Astrocyte of the spinal cord (primary cell): ENCODE results near the gene CHST8.
A peak's percentile ranks its signal among the peaks of the same experiment; 100 is the strongest.
"Not testable (repeated sequence)": the region's sequence is repeated elsewhere in the genome, so short reads cannot be mapped to it uniquely, and the experiment has no call there.

ENCODE experiments used
- DNase-seq: peaks from one replicate; pipeline ENCODE4 v3.0.0; 2011; ENCODE audit warnings: low read depth, low spot score
- H3K4me3 ChIP-seq: 2 replicates; pipeline ENCODE4 v1.5.1; 2011; ENCODE audit warnings: low read depth, mild to moderate bottlenecking, low read length, moderate library complexity
- CTCF ChIP-seq: IDR thresholded peaks from 2 replicates; pipeline ENCODE4 v1.5.1; 2012; ENCODE audit warnings: low read depth, mild to moderate bottlenecking, low read length, inconsistent platforms
- in situ Hi-C: cut with HindIII; loops from 2 replicates; pipeline ENCODE4 v1.10.0; 2017; ENCODE audit warnings: low sequenced_read_pairs

CHST8 gene

GRCh38 chr19:33815380-33816340, 193.9 kb downstream of the CHST8 start:
- no peak for TF ChIP-seq CTCF
- in situ Hi-C loops, result no loop called here
- H3K4me3 ChIP-seq, result no peak overlapping the region
- DNase-seq, result peak; percentile 33

DNA sequence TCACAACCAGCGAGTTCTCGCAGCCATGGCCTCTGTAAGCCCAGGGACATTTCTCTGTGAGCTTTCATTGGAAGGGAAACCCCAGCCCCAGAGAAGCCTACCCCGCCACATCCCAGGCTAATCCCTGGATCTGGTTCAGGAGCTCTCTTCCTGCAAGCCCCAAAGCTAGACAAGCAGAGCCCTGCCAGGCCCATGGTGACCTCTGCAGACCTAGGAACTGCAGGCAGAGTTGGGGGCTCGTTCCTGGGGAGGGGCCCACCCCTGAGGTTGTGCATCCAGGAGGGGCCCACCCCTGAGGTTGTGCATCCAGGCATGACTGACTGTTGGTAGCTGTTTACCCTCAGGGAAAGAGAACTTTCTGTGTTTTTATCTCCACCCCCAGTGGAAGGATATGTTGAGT, 196.7 kb downstream of the CHST8 start:
- in situ Hi-C loops, result no loop called here
- H3K4me3 ChIP-seq, result no peak overlapping the region
- no peak for DNase-seq
- TF ChIP-seq CTCF, result no peak

GRCh38 chr19:33819078-33819477, 197.3 kb downstream of the CHST8 start:
- H3K4me3 ChIP-seq, DNase-seq, in situ Hi-C loops: not testable (repeated sequence)

GRCh38 chr19:33819506-33819879, 197.7 kb downstream of the CHST8 start:
- H3K4me3 ChIP-seq, result peak overlapping the region; percentile 37
- in situ Hi-C loops, result no loop called here
- TF ChIP-seq CTCF, result no peak
- peak; percentile 23 for DNase-seq

DNA sequence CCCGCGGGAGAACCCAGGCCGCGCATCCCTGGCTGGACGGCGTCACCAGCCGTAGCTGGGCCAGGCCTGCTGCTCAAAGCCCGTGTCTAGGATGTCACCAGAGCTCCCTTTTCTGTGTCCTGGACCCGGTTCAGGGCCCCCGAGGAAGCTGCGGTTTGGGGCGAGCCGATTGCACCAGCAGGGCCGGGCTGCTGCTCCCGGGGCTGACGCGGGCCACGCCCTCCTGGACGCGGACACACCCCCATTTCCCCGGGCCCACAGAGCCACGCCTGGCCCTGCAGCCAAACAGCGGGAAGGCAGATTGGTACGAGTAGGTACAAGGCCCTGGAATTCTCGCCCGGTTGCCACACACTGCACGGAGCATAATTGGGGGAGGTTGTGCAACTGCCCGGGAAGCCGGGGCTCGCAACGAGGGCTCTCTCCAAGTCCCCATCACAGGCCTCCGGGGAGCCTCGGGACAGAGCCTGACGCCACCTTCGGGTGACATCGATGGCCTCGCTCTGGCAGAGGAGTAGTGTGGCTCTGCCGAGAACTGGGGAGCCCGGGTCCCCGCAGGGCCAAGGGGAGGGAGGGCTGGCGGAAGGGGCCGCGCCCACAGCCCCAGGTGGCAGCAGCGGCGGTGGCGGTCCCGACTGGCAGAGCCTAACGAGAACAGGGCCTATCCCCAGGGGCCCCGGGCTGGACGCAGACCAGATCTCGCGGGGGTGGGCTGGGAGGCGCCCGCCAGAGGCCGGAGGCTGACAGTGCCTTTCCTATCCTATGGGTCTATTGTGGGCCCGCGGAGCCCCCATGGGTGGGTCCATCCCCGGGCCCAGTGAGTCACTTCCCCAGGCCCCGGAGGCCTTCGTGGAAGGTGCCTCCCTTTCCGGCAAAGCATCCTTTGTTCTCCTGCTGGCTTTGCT, 198.4 kb downstream of the CHST8 start:
- peak overlapping the region; percentile 37 for H3K4me3 ChIP-seq
- in situ Hi-C loops, result no loop called here
- DNase-seq, result peak; percentile 59
- TF ChIP-seq CTCF, result no peak

DNA sequence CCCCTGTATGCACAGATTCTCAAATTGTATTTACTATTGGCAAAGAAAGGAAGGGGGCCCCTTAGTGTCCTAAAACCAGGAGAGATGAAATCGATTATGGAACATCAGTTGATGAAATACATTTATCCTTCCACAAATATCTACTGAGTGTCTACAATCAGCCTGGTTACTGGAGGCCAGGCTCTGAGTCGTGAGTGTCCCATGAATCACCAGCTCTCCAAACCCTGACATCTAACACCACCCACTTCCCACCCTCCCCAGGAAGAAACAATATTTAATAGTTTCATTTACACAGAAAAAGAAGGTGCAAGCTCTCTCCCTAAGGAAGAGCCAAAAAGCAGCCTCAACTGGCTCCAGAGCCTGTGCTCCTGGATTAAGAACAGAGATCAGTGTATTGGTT, 200.1 kb downstream of the CHST8 start:
- DNase-seq, result no peak
- in situ Hi-C loops, result no loop called here
- no peak overlapping the region for H3K4me3 ChIP-seq
- TF ChIP-seq CTCF, result no peak
